AG09309 (cell line): ENCODE data around the gene PCDHGB3.

ENCODE experiments used
- DNase-seq: peaks from one replicate; pipeline ENCODE4 v3.0.0-alpha.2; 2010; ENCODE audit warnings: low read depth
- H3K4me3 ChIP-seq: 2 replicates; pipeline ENCODE4 v1.5.1; 2011; ENCODE audit warnings: mild to moderate bottlenecking, low read depth, low read length, moderate library complexity; ENCODE audit not compliant: control insufficient read depth
- TF ChIP-seq, protein P1 (sequence below): IDR thresholded peaks from 2 replicates; pipeline ENCODE4 v1.5.1; 2011; ENCODE audit warnings: mild to moderate bottlenecking, low read depth, low read length, inconsistent platforms; ENCODE audit not compliant: insufficient read depth, control insufficient read depth; ENCODE audit errors: missing control alignments

PCDHGB3 gene

GRCh38 chr5:141359790-141360426 lies 10.1 kb upstream of the PCDHGB3 start, which contains the start of gene PCDHGB2:
Gene PCDHGB2 (plus strand): TSS chr5:141359994. CDS start chr5:141360136, 142 bp downstream.
- TF ChIP-seq, protein P1, sequence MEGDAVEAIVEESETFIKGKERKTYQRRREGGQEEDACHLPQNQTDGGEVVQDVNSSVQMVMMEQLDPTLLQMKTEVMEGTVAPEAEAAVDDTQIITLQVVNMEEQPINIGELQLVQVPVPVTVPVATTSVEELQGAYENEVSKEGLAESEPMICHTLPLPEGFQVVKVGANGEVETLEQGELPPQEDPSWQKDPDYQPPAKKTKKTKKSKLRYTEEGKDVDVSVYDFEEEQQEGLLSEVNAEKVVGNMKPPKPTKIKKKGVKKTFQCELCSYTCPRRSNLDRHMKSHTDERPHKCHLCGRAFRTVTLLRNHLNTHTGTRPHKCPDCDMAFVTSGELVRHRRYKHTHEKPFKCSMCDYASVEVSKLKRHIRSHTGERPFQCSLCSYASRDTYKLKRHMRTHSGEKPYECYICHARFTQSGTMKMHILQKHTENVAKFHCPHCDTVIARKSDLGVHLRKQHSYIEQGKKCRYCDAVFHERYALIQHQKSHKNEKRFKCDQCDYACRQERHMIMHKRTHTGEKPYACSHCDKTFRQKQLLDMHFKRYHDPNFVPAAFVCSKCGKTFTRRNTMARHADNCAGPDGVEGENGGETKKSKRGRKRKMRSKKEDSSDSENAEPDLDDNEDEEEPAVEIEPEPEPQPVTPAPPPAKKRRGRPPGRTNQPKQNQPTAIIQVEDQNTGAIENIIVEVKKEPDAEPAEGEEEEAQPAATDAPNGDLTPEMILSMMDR = peak; percentile 59
- H3K4me3 ChIP-seq = peak within 1 kb of the TSS; percentile 59
- no peak for DNase-seq

DNA sequence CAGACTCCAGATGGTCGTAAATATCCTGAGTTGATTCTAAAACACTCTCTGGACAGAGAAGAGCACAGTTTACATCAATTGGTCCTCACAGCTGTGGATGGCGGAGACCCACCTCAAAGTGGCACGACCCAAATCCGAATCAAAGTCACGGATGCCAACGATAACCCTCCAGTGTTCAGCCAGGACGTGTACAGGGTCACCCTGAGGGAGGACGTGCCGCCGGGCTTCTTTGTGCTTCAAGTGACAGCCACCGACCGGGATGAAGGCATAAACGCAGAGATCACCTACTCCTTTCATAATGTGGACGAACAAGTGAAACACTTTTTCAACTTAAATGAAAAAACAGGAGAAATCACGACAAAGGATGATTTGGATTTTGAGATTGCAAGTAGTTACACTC lies 9.4 kb upstream of the PCDHGB3 start:
- TF ChIP-seq, protein P1 = no peak
- H3K4me3 ChIP-seq = peak overlapping the region; percentile 59; the same call in 1 of the 2 replicates
- DNase-seq = no peak

- no peak overlapping the region for H3K4me3 ChIP-seq
- TF ChIP-seq, protein P1 = no peak
- DNase-seq = no peak
These were observed 7.3 kb upstream of the PCDHGB3 start for GRCh38 chr5:141362719-141363118.

DNA sequence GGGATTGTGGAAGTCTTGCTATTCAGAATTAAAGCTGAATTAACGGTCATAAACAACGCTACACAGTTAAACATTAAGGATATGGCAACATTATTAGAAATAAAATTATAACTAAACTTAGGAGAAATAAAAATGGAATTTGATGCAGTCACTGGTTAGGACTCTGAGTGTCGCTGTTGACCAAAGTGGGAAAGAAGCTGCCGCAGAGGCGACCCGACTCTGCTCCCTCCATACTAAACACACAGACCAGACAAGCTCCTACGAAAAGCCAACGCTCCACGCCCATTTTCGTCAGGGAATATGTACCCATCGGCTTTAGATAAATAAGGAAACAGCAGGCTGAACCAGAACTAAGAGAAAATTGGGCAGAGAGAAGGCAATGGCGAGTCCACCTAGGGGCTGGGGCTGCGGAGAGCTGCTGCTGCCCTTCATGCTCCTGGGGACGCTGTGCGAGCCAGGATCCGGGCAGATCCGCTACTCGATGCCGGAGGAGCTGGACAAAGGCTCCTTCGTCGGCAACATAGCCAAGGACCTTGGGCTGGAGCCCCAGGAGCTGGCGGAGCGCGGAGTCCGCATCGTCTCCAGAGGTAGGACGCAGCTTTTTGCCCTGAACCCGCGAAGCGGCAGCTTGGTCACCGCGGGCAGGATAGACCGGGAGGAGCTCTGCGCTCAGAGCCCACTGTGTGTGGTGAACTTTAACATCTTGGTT lies 5.9 kb upstream of the PCDHGB3 start, which contains the start of gene PCDHGA5:
PCDHGA5 (plus strand) TSS at position 211 of the 709 bp plus-strand sequence; CDS start at position 380, 169 bp downstream.
- TF ChIP-seq, protein P1 = peak; percentile 27
- peak within 1 kb of the TSS; percentile 18 for H3K4me3 ChIP-seq
- no peak for DNase-seq

DNA sequence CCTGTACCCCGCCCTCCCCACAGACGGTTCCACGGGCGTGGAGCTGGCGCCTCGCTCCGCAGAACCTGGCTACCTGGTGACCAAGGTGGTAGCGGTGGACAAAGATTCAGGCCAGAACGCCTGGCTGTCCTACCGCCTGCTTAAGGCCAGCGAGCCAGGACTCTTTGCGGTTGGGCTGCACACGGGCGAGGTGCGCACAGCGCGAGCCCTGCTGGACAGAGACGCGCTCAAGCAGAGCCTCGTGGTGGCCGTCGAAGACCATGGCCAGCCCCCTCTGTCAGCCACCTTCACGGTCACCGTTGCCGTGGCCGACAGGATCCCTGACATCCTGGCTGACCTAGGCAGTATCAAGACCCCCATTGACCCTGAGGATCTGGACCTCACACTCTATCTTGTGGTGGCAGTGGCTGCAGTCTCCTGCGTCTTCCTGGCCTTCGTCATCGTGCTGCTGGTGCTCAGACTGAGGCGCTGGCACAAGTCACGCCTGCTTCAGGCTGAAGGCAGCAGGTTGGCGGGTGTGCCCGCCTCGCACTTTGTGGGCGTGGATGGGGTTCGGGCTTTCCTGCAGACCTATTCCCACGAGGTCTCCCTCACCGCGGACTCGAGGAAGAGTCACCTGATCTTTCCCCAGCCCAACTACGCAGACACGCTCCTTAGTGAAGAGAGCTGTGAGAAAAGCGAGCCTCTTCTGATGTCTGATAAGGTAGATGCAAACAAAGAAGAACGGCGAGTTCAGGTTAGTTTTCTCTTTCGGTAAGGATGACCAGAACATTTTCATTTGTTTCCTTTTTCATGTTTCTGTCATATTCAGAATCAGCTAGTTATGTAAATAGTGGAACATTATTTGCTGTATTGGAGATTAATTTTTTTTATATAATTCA lies 3.8 kb upstream of the PCDHGB3 start:
- H3K4me3 ChIP-seq = no peak overlapping the region
- TF ChIP-seq, protein P1 = no peak
- DNase-seq = no peak
